ENCODE results near the gene ROBO2. TPM values are rescaled to one million over a fixed set of nuclear protein-coding genes. Genes with fewer than 3 reads are reported as not detected.

The ROBO2 gene
- total RNA-seq, 2 experiments from 2014 or later: not detected

DNA sequence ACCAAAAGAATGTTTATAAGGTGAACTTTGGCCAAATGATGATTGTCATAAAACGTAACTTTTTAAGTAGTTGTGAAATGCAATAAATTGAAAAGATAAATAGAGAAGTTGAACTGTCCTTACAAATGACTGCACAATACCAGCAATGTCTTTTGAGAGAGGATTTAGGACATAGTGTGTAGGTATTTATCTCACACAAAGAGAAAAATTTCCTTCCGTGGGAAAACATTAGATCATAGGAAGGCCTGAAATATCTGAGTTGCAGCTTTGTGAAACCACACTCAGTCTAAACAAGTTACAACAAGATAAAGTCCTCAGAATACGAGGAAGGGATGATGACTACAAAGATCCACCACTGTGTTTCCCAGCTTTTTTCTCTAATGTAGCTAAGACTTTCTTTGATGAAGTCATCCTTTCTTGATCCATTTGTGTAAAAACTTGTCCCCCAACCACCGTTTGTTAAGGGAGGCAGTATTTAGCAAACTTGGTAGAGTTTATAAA, 16.0 kb downstream of the ROBO2 start:
- no peaks in the 10 kb centered on the region for H3K36me3 Mint-ChIP-seq
- intact Hi-C loops (cut with micrococcal nuclease): no loop called here
- no peak for DNase-seq
- no peaks in the 10 kb centered on the region for H3K4me1 Mint-ChIP-seq (ENCODE audit: low read depth)
- H3K27ac Mint-ChIP-seq: no peak overlapping the region
- H3K4me3 Mint-ChIP-seq: no peak overlapping the region
- H3K27me3 Mint-ChIP-seq: no peaks in the 10 kb centered on the region
- CTCF ChIA-PET: interaction anchor here (0.6 kb wide), 1 partner anchor 531 kb away, joined by 3 read pairs; no protein-coding TSS in a partner anchor
- POLR2A ChIA-PET: no interaction called here
- H3K9me3 Mint-ChIP-seq: peaks cover 13% of the 10 kb centered on the region

- Mint-ChIP-seq H3K4me3 (no peak overlapping the region), H3K36me3 (no peaks in the 10 kb centered on the region), H3K9me3 (peaks cover 27% of the 10 kb centered on the region), H3K27ac (no peak overlapping the region), H3K27me3 (no peaks in the 10 kb centered on the region), H3K4me1 (ENCODE audit: low read depth) (no peaks in the 10 kb centered on the region)
- ChIA-PET CTCF (no interaction called here), POLR2A (no interaction called here)
- intact Hi-C loops (cut with micrococcal nuclease): no loop called here
- DNase-seq: no peak
Measured at GRCh38 chr3:77059354-77059753, 19.5 kb downstream of the ROBO2 start.

DNA sequence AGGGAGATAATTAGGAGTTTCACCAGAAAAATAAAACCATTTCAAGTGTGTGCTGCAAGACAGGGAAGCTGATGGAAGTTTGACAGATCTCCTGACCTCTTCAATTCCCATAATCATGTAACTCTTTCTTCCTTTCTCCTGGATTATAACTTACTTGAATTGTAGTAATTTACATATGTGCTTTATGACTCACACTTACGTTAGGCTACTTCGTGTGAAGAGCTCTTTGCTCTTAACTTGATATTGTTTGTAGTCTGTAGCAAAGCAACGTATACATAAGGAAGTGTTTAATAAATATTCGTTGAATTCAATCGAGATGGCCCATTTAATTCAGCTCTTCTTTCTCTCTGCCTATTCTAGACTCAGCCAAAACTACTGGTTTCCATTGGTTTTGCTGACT, 23.5 kb downstream of the ROBO2 start:
- no peaks in the 10 kb centered on the region for H3K27me3 Mint-ChIP-seq
- intact Hi-C loops (cut with micrococcal nuclease): no loop called here
- no peak overlapping the region for H3K27ac Mint-ChIP-seq
- H3K36me3 Mint-ChIP-seq: no peaks in the 10 kb centered on the region
- CTCF ChIA-PET: no interaction called here
- DNase-seq: no peak
- no peaks in the 10 kb centered on the region for H3K4me1 Mint-ChIP-seq (ENCODE audit: low read depth)
- H3K9me3 Mint-ChIP-seq: peaks cover 27% of the 10 kb centered on the region
- POLR2A ChIA-PET: no interaction called here
- no peak overlapping the region for H3K4me3 Mint-ChIP-seq

GRCh38 chr3:77065750-77066149, 25.9 kb downstream of the ROBO2 start:
- Mint-ChIP-seq H3K4me3 (no peak overlapping the region), H3K36me3 (no peaks in the 10 kb centered on the region), H3K27ac (no peak overlapping the region), H3K9me3 (peaks cover 17% of the 10 kb centered on the region), H3K4me1 (ENCODE audit: low read depth) (no peaks in the 10 kb centered on the region), H3K27me3 (no peaks in the 10 kb centered on the region)
- ChIA-PET POLR2A (no interaction called here), CTCF (no interaction called here)
- intact Hi-C loops (cut with micrococcal nuclease): no loop called here
- DNase-seq: no peak

DNA sequence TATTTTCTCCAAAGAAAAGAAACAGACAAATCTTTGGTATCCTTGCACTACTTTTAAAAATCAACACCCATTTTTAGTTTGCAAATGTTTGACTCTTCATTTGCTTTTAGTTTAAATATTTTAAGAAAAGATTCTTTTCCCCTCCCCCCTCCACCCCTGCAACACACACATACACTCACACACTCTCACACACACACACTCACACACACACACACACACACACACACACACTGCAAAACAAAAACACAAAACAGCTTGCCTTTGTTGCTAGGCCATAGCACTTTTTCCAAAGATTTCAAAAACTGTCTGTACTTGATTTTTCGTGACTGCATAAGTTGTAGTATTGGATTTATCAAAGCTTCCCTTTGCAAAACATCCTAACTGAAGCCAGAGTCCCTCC, 26.9 kb downstream of the ROBO2 start:
- no peak overlapping the region for H3K27ac Mint-ChIP-seq
- H3K9me3 Mint-ChIP-seq: peaks cover 15% of the 10 kb centered on the region
- H3K27me3 Mint-ChIP-seq: no peaks in the 10 kb centered on the region
- no peaks in the 10 kb centered on the region for H3K36me3 Mint-ChIP-seq
- DNase-seq: no peak
- intact Hi-C loops (cut with micrococcal nuclease): no loop called here
- H3K4me1 Mint-ChIP-seq (ENCODE audit: low read depth): no peaks in the 10 kb centered on the region
- POLR2A ChIA-PET: no interaction called here
- H3K4me3 Mint-ChIP-seq: no peak overlapping the region
- CTCF ChIA-PET: no interaction called here

DNA sequence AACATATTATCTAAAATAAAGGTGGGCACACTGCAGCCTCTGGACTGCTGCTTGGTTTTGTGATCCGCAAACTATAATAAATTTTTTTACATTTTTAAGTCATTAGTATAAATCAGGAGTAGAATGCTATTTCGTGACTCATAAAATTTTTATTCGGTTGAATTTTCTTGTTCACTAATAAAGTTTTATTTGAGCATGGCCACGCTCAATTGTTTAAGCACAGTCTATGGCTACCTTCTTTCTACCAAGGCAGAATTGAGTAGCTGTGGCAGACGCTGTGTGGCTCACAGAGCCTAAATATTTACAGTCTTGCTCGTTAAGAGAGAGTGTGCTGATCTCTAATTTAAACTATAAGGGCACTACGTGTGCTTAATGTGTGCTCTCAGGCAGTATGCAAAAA, 28.9 kb downstream of the ROBO2 start:
- no peaks in the 10 kb centered on the region for H3K27me3 Mint-ChIP-seq
- ChIA-PET POLR2A (no interaction called here), CTCF (no interaction called here)
- H3K9me3 Mint-ChIP-seq: peaks cover 5% of the 10 kb centered on the region
- H3K4me1 Mint-ChIP-seq (ENCODE audit: low read depth): no peaks in the 10 kb centered on the region
- intact Hi-C loops (cut with micrococcal nuclease): no loop called here
- H3K4me3 Mint-ChIP-seq: no peak overlapping the region
- no peak for DNase-seq
- H3K36me3 Mint-ChIP-seq: no peaks in the 10 kb centered on the region
- no peak overlapping the region for H3K27ac Mint-ChIP-seq

GRCh38 chr3:77071364-77071763, 31.5 kb downstream of the ROBO2 start:
- no peak for DNase-seq
- H3K27ac Mint-ChIP-seq: no peak overlapping the region
- H3K27me3 Mint-ChIP-seq: no peaks in the 10 kb centered on the region
- no peaks in the 10 kb centered on the region for H3K4me1 Mint-ChIP-seq (ENCODE audit: low read depth)
- H3K4me3 Mint-ChIP-seq: no peak overlapping the region
- intact Hi-C loops (cut with micrococcal nuclease): no loop called here
- peaks cover 7% of the 10 kb centered on the region for H3K9me3 Mint-ChIP-seq
- no peaks in the 10 kb centered on the region for H3K36me3 Mint-ChIP-seq
- CTCF ChIA-PET: no interaction called here
- POLR2A ChIA-PET: no interaction called here

DNA sequence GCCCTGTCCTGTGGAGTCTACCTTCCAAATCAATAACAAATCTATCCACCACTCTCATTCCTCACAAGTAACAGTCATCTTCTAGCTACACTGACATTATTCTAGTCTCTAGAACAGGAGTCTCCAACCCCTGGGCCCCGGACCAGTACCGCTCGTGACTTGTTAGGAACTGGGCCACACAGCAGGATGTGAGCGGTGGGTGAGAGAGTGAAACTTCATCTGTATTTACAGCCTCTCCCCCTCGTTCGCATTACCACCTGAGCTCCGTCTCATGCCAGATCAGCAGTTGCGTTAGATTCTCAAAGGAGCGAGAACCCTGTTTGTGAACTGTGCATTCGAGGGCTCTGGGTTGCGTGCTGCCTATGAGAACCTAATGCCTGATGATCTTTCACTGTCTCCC, 31.9 kb downstream of the ROBO2 start:
- no peak for DNase-seq
- H3K4me1 Mint-ChIP-seq (ENCODE audit: low read depth): no peaks in the 10 kb centered on the region
- ChIA-PET POLR2A (no interaction called here), CTCF (no interaction called here)
- H3K36me3 Mint-ChIP-seq: no peaks in the 10 kb centered on the region
- intact Hi-C loops (cut with micrococcal nuclease): no loop called here
- no peak overlapping the region for H3K4me3 Mint-ChIP-seq
- H3K9me3 Mint-ChIP-seq: peaks cover 7% of the 10 kb centered on the region
- no peaks in the 10 kb centered on the region for H3K27me3 Mint-ChIP-seq
- no peak overlapping the region for H3K27ac Mint-ChIP-seq

- POLR2A ChIA-PET: no interaction called here
- no peaks in the 10 kb centered on the region for H3K27me3 Mint-ChIP-seq
- intact Hi-C loops (cut with micrococcal nuclease): no loop called here
Measured at GRCh38 chr3:77072232-77072631, 32.3 kb downstream of the ROBO2 start.

DNA sequence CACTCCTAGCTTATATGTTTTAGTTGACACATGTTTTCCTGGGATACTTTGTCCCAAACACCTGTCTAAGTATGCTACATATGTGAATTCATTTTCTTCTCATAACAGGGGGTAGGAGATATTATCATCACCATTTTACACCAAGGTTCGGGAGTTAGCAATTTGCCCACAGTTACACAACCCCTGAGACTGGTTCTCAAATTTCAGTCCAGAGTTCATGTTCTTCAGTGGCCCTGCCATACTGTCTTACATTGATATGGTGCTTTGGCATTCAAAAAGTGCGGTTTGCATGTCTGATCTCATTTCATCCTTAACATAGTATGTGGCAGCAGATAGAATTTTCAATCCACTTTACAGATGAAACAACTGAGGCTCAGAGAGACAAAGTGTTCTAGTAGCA, 38.4 kb downstream of the ROBO2 start:
- Mint-ChIP-seq H3K4me3 (no peak overlapping the region), H3K27ac (no peak overlapping the region), H3K4me1 (ENCODE audit: low read depth) (no peaks in the 10 kb centered on the region), H3K9me3 (peaks cover 12% of the 10 kb centered on the region), H3K36me3 (no peaks in the 10 kb centered on the region), H3K27me3 (no peaks in the 10 kb centered on the region)
- DNase-seq: no peak
- POLR2A ChIA-PET: no interaction called here
- intact Hi-C loops (cut with micrococcal nuclease): no loop called here
- CTCF ChIA-PET: no interaction called here

More at GRCh38 chr3:77072232-77072631, 32.3 kb downstream of the ROBO2 start:
- Mint-ChIP-seq H3K9me3 (peaks cover 7% of the 10 kb centered on the region), H3K27ac (no peak overlapping the region), H3K4me1 (ENCODE audit: low read depth) (no peaks in the 10 kb centered on the region), H3K4me3 (no peak overlapping the region), H3K36me3 (no peaks in the 10 kb centered on the region)
- no peak for DNase-seq
- CTCF ChIA-PET: no interaction called here

DNA sequence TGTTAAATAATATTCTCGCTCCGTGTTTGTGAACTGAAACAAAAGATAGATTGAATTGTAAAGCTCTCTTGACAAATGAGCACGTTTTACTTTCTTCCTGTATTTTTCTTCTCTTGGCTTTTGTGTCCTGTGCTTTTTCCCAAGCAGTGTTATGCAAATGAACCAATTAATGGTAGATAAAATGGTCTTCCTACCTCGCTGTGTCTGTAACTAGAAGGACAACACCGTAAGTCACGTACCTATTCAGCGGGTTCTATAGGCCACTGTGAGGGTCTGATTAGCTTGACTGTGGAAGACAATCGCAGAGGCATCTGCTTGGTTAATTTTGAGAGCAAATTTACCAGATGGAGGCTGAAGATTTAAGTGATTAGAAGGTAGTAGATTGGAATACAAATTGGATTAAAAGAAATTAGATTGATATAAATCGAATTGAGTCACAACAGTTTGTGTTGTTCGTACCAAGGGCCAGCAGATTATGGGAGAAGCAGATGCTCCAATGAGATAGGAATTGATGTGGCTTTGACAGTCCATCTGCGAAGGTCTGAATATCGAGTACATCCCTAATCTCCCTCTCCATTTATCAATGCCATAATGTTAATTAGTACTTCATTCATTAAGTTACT, 40.2 kb downstream of the ROBO2 start:
- POLR2A ChIA-PET: no interaction called here
- Mint-ChIP-seq H3K36me3 (no peaks in the 10 kb centered on the region), H3K4me1 (ENCODE audit: low read depth) (no peaks in the 10 kb centered on the region), H3K27me3 (no peaks in the 10 kb centered on the region), H3K9me3 (peaks cover 15% of the 10 kb centered on the region), H3K27ac (no peak overlapping the region), H3K4me3 (no peak overlapping the region)
- intact Hi-C loops (cut with micrococcal nuclease): no loop called here
- CTCF ChIA-PET: interaction anchor here (0.6 kb wide), 1 partner anchor 1220 kb away, joined by 4 read pairs; no protein-coding TSS in a partner anchor
- DNase-seq: no peak

GRCh38 chr3:77081240-77081661, 41.4 kb downstream of the ROBO2 start:
- no peak for DNase-seq
- ChIA-PET POLR2A (no interaction called here), CTCF (no interaction called here)
- Mint-ChIP-seq H3K9me3 (peaks cover 13% of the 10 kb centered on the region), H3K27ac (no peak overlapping the region), H3K27me3 (no peaks in the 10 kb centered on the region), H3K4me1 (ENCODE audit: low read depth) (no peaks in the 10 kb centered on the region), H3K4me3 (no peak overlapping the region), H3K36me3 (no peaks in the 10 kb centered on the region)
- intact Hi-C loops (cut with micrococcal nuclease): no loop called here

DNA sequence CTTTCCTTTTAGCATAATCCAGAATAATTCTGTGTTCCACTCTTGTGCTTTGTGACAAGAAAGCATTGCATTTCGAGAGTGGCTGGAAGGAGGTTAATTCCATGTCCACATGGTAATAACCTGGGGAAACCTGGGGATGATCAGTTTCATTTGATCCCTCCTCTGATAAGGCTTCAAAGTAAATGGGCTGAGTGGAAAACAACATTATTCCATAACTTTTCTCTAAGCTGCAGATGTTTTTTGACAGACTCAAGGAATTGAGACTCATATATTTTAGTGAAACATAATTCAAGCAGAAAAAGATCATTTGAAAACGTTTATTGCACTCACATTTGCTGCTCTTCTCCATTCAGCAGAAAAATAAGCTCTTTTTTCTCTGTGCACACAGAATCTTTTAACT, 44.6 kb downstream of the ROBO2 start:
- POLR2A ChIA-PET: no interaction called here
- H3K27me3 Mint-ChIP-seq: no peaks in the 10 kb centered on the region

More for the DNA sequence above, 44.6 kb downstream of the ROBO2 start:
- DNase-seq: no peak
- no peak overlapping the region for H3K27ac Mint-ChIP-seq
- peaks cover 11% of the 10 kb centered on the region for H3K9me3 Mint-ChIP-seq
- no peak overlapping the region for H3K4me3 Mint-ChIP-seq
- intact Hi-C loops (cut with micrococcal nuclease): no loop called here
- CTCF ChIA-PET: no interaction called here
- no peaks in the 10 kb centered on the region for H3K36me3 Mint-ChIP-seq
- no peaks in the 10 kb centered on the region for H3K4me1 Mint-ChIP-seq (ENCODE audit: low read depth)

Data from activated CD4-positive, alpha-beta memory T cell treated with anti-CD3 and anti-CD28 coated beads for 36 hours (primary cell).